GM23338 (cell line): ENCODE results near the gene NSD1. TPM values are rescaled to one million over a fixed set of nuclear protein-coding genes. Genes with fewer than 3 reads are reported as not detected.

Experiments used
- ATAC-seq: fragments of 200-7000 bp; cut with Tn5 transposase; 3 replicates; pipeline ENCODE4 v1.9.1; 2020
- DNase-seq: peaks from one replicate; pipeline ENCODE4 v3.0.0-alpha.2; 2015; ENCODE audit warnings: low spot score
- H2AFZ ChIP-seq: fragments of 200-600 bp; sonication (generic); 2 replicates; pipeline ENCODE4 v1.8.0; 2016; ENCODE audit warnings: antibody characterized with exemption, mild to moderate bottlenecking, moderate library complexity
- H3F3A ChIP-seq: fragments of 200-600 bp; sonication (generic); replicated peaks from 2 replicates; pipeline ENCODE4 v1.8.0; 2017; ENCODE audit warnings: antibody characterized with exemption, mixed run types, low read depth
- H3K27ac ChIP-seq: fragments of 200-600 bp; sonication (generic); 2 replicates; pipeline ENCODE4 v1.6.1; 2016; ENCODE audit warnings: low read depth
- H3K27me3 ChIP-seq: fragments of 200-600 bp; sonication (generic); 2 replicates; pipeline ENCODE4 v1.8.0; 2016; ENCODE audit warnings: mild to moderate bottlenecking, mixed run types, moderate library complexity; ENCODE audit not compliant: insufficient read depth
- H3K36me3 ChIP-seq: fragments of 200-600 bp; sonication (generic); 2 replicates; pipeline ENCODE4 v1.8.0; 2016; ENCODE audit warnings: mild to moderate bottlenecking; ENCODE audit not compliant: insufficient read depth
- H3K4me1 ChIP-seq: fragments of 200-600 bp; sonication (generic); 2 replicates; pipeline ENCODE4 v1.8.0; 2016; ENCODE audit warnings: mild to moderate bottlenecking, moderate library complexity; ENCODE audit not compliant: insufficient read depth
- H3K4me2 ChIP-seq: fragments of 200-600 bp; sonication (generic); 2 replicates; pipeline ENCODE4 v1.7.1; 2017; ENCODE audit warnings: mixed run types
- H3K4me3 ChIP-seq: fragments of 200-600 bp; sonication (generic); 2 replicates; pipeline ENCODE4 v1.6.1; 2016; ENCODE audit warnings: mixed run types
- H3K79me2 ChIP-seq: fragments of 200-600 bp; sonication (generic); replicated peaks from 2 replicates; pipeline ENCODE4 v1.8.0; 2017; ENCODE audit warnings: mild to moderate bottlenecking; ENCODE audit not compliant: insufficient read depth
- H3K9me2 ChIP-seq: fragments of 200-600 bp; sonication (generic); 2 replicates; pipeline ENCODE4 v1.8.0; 2017; ENCODE audit not compliant: insufficient read depth
- H4K20me1 ChIP-seq: fragments of 200-600 bp; sonication (generic); replicated peaks from 2 replicates; pipeline ENCODE4 v1.8.0; 2017; ENCODE audit warnings: mild to moderate bottlenecking; ENCODE audit not compliant: insufficient read depth
- H3K27ac Mint-ChIP-seq: 2 replicates; pipeline ENCODE4 v1.8.0; 2020; ENCODE audit warnings: inconsistent platforms, mild to moderate bottlenecking, moderate library complexity, mixed read lengths
- H3K27me3 Mint-ChIP-seq: 3 replicates; pipeline ENCODE4 v1.8.0; 2022; ENCODE audit warnings: low read depth, mild to moderate bottlenecking, moderate library complexity, mixed read lengths, inconsistent platforms; ENCODE audit not compliant: insufficient read depth, poor library complexity
- H3K36me3 Mint-ChIP-seq: 3 replicates; pipeline ENCODE4 v1.8.0; 2021; ENCODE audit warnings: low read depth, mild to moderate bottlenecking, inconsistent platforms, moderate library complexity, mixed read lengths
- H3K4me1 Mint-ChIP-seq: 3 replicates; pipeline ENCODE4 v1.8.0; 2020; ENCODE audit warnings: mild to moderate bottlenecking, inconsistent platforms, mixed read lengths
- H3K4me3 Mint-ChIP-seq: 3 replicates; pipeline ENCODE4 v1.8.0; 2021; ENCODE audit warnings: moderate library complexity, mild to moderate bottlenecking, inconsistent platforms, mixed read lengths
- H3K9me3 Mint-ChIP-seq: 3 replicates; pipeline ENCODE4 v1.8.0; 2020; ENCODE audit warnings: moderate library complexity, mild to moderate bottlenecking, inconsistent platforms, mixed read lengths
- CTCF ChIP-seq, 2 experiments: fragments of 200-600 bp in 1 of 2; sonication (generic) in 1 of 2; conservative IDR thresholded peaks; 2 replicates each; pipeline versions ENCODE4 v1.5.1 to v1.6.1; 2016 to 2017; ENCODE audit warnings: antibody characterized with exemption in 2 of 2, low read depth in 2 of 2, mild to moderate bottlenecking in 2 of 2, moderate library complexity in 1 of 2
- EZH2 ChIP-seq: fragments of 200-600 bp; sonication (generic); IDR thresholded peaks from one replicate; pipeline ENCODE4 v1.8.0; 2017; ENCODE audit warnings: antibody characterized with exemption, mild to moderate bottlenecking, low read depth; ENCODE audit not compliant: unreplicated experiment
- NANOG ChIP-seq: IDR thresholded peaks from 2 replicates; pipeline ENCODE4 v1.6.1; 2016; ENCODE audit warnings: antibody characterized with exemption, borderline replicate concordance
- POLR2AphosphoS5 ChIP-seq: IDR thresholded peaks from 2 replicates; pipeline ENCODE4 v1.6.1; 2016; ENCODE audit warnings: antibody characterized with exemption, low read depth
- polyA plus RNA-seq: library from polyadenylated mRNA; unstranded; fragments of >200 nt; fragmentation: Nextera tagmentation; extraction: Ambion mirVana; gene quantifications from 2 replicates; pipeline ENCODE4 v1.2.1, GENCODE V29; 2016
- total RNA-seq: library from RNA; depleted of rRNA; stranded (reverse); fragments of >200 nt; shearing (Covaris generic); gene quantifications from 2 replicates; pipeline ENCODE4 v1.2.3, GENCODE V29; 2014
- TF ChIP-seq, protein P1 (sequence below): IDR thresholded peaks from 2 replicates; pipeline ENCODE4 v1.6.1; 2016; ENCODE audit warnings: antibody characterized with exemption

NSD1 gene
- total and polyA plus RNA-seq, 2 experiments from 2014 or later = 96.4 to 106 TPM

- Histone ChIP-seq H3K27ac (peak overlapping the region; percentile 72), H3K4me3 (no peak overlapping the region), H3K27me3 (no peaks in the 10 kb centered on the region), H3K79me2 (peaks cover 20% of the 10 kb centered on the region), H3K4me1 (peaks cover 38% of the 10 kb centered on the region), H3K4me2 (no peak overlapping the region), H2AFZ (no peak overlapping the region), H4K20me1 (peaks cover 33% of the 10 kb centered on the region), H3K36me3 (peaks cover 18% of the 10 kb centered on the region), H3K9me2 (no peaks in the 10 kb centered on the region), H3F3A (peaks cover 35% of the 10 kb centered on the region)
- ATAC-seq (peak; percentile 37), DNase-seq (peak; percentile 83)
- peaks cover 41% of the 10 kb centered on the region for H3K27me3 Mint-ChIP-seq
- H3K36me3 Mint-ChIP-seq = peaks cover 61% of the 10 kb centered on the region
- H3K4me3 Mint-ChIP-seq = no peak overlapping the region; the same call in 2 of the 3 replicates
- no peaks in the 10 kb centered on the region; the same call in 2 of the 3 replicates for H3K9me3 Mint-ChIP-seq
- H3K27ac Mint-ChIP-seq = peak overlapping the region; percentile 94
- peak; percentile 14 to 33; a peak in 2 of 4 replicates for TF ChIP-seq CTCF (conservative IDR thresholded peaks at IDR 0.05; ENCODE audit: low read depth in 2 of 2)
- no peak for TF ChIP-seq NANOG
- peaks cover 71% of the 10 kb centered on the region for H3K4me1 Mint-ChIP-seq
Measured at GRCh38 chr5:177300236-177300880, 166.8 kb downstream of the NSD1 start.

GRCh38 chr5:177300951-177301350 lies 167.4 kb downstream of the NSD1 start:
- Histone ChIP-seq H3K27me3 (no peaks in the 10 kb centered on the region), H4K20me1 (peaks cover 38% of the 10 kb centered on the region), H3K4me1 (peaks cover 38% of the 10 kb centered on the region), H3K36me3 (peaks cover 18% of the 10 kb centered on the region), H2AFZ (no peak overlapping the region), H3K79me2 (peaks cover 25% of the 10 kb centered on the region), H3K4me3 (no peak overlapping the region), H3K4me2 (no peak overlapping the region), H3K9me2 (no peaks in the 10 kb centered on the region), H3F3A (peaks cover 33% of the 10 kb centered on the region), H3K27ac (peak overlapping the region; percentile 72)
- DNase-seq (no peak), ATAC-seq (no peak)
- Mint-ChIP-seq H3K9me3 (no peaks in the 10 kb centered on the region; the same call in 2 of the 3 replicates), H3K4me3 (no peak overlapping the region), H3K4me1 (peaks cover 72% of the 10 kb centered on the region), H3K27ac (no peak overlapping the region), H3K27me3 (peaks cover 39% of the 10 kb centered on the region), H3K36me3 (peaks cover 61% of the 10 kb centered on the region)
- TF ChIP-seq POLR2AphosphoS5 (peak; percentile 12; the same call in 1 of the 2 replicates), EZH2 (no peak)

GRCh38 chr5:177301503-177302165 lies 168.1 kb downstream of the NSD1 start:
- H3K4me3 ChIP-seq = peak overlapping the region; percentile 99; the same call in 1 of the 2 replicates
- peaks cover 25% of the 10 kb centered on the region for H3K79me2 ChIP-seq
- H3K27ac ChIP-seq = peak overlapping the region; percentile 72; the same call in 1 of the 2 replicates
- peaks cover 37% of the 10 kb centered on the region for H3K4me1 ChIP-seq
- Mint-ChIP-seq H3K4me1 (peaks cover 68% of the 10 kb centered on the region), H3K4me3 (peak overlapping the region; percentile 99), H3K27ac (no peak overlapping the region), H3K36me3 (peaks cover 61% of the 10 kb centered on the region), H3K9me3 (no peaks in the 10 kb centered on the region; the same call in 2 of the 3 replicates), H3K27me3 (peaks cover 36% of the 10 kb centered on the region)
- H2AFZ ChIP-seq = no peak overlapping the region
- peak; percentile 56 for TF ChIP-seq POLR2AphosphoS5
- TF ChIP-seq, protein P1, sequence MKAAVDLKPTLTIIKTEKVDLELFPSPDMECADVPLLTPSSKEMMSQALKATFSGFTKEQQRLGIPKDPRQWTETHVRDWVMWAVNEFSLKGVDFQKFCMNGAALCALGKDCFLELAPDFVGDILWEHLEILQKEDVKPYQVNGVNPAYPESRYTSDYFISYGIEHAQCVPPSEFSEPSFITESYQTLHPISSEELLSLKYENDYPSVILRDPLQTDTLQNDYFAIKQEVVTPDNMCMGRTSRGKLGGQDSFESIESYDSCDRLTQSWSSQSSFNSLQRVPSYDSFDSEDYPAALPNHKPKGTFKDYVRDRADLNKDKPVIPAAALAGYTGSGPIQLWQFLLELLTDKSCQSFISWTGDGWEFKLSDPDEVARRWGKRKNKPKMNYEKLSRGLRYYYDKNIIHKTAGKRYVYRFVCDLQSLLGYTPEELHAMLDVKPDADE = no peak
- peaks cover 20% of the 10 kb centered on the region for H3K36me3 ChIP-seq
- peaks cover 38% of the 10 kb centered on the region for H4K20me1 ChIP-seq
- H3K9me2 ChIP-seq = no peaks in the 10 kb centered on the region
- ATAC-seq (no peak), DNase-seq (no peak)
- peak overlapping the region; percentile 99; the same call in 1 of the 2 replicates for H3K4me2 ChIP-seq
- H3K27me3 ChIP-seq = no peaks in the 10 kb centered on the region
- H3F3A ChIP-seq = peaks cover 36% of the 10 kb centered on the region
